22Rv1 (cell line): ENCODE data around the gene NMRAL1.

Experiments
- H3K27ac ChIP-seq: fragments of 450-650 bp; 2 replicates; pipeline ENCODE4 v1.5.1; 2017
- ZFX ChIP-seq: fragments of 450-650 bp; IDR thresholded peaks from 2 replicates; pipeline ENCODE4 v1.6.1; 2017; ENCODE audit warnings: antibody characterized with exemption, borderline replicate concordance
- TF ChIP-seq, protein P1 (sequence below): fragments of 450-650 bp; IDR thresholded peaks from 2 replicates; pipeline ENCODE4 v1.5.1; 2017; ENCODE audit warnings: mild to moderate bottlenecking

Gene NMRAL1

GRCh38 chr16:4433914-4434787, 40.3 kb downstream of the NMRAL1 start:
- no peak for TF ChIP-seq ZFX
- TF ChIP-seq, protein P1, sequence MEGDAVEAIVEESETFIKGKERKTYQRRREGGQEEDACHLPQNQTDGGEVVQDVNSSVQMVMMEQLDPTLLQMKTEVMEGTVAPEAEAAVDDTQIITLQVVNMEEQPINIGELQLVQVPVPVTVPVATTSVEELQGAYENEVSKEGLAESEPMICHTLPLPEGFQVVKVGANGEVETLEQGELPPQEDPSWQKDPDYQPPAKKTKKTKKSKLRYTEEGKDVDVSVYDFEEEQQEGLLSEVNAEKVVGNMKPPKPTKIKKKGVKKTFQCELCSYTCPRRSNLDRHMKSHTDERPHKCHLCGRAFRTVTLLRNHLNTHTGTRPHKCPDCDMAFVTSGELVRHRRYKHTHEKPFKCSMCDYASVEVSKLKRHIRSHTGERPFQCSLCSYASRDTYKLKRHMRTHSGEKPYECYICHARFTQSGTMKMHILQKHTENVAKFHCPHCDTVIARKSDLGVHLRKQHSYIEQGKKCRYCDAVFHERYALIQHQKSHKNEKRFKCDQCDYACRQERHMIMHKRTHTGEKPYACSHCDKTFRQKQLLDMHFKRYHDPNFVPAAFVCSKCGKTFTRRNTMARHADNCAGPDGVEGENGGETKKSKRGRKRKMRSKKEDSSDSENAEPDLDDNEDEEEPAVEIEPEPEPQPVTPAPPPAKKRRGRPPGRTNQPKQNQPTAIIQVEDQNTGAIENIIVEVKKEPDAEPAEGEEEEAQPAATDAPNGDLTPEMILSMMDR = no peak
- H3K27ac ChIP-seq = no peak overlapping the region

DNA sequence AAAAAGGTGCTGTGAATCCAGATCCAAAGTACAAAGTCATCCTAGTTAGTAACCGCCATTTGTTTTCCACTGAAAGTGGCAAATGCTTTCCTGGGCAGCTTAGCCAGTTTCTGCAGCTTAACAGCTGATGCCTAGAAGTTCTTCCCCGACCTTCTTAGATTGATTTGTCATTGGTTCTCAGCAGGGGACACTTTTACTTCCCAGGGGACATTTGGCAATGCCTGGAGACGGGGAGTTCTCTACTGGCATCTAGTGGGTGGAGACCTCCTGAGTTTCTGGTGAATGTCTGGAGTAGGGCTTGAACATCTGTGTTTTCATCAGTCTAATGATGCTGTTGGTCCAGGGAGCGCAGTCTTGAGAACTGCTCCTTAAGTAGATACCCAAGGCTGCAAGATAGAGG, 41.2 kb downstream of the NMRAL1 start:
- TF ChIP-seq, protein P1 = no peak
- no peak for TF ChIP-seq ZFX

DNA sequence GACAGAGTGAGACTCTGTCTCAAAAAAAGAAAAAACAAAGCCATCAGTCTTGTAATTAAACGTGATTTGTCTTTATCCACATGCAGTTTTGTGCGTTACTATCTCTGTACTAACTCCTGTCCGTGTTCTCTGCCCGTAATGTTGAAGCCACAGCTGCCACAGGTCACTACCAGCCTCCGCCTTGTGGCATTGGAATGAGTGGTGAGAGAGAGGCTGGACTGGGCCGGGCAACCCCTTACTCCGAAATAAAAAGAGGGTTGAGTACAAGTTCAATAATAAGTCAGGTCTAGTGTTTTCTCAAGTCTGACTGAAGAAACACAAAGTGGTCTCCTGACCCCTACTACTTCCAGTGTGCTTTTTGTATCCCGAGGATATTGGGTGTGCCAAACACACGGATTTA, 43.4 kb downstream of the NMRAL1 start:
- H3K27ac ChIP-seq = no peak overlapping the region
- TF ChIP-seq ZFX = no peak
- TF ChIP-seq, protein P1 = no peak

More for the DNA sequence above, 41.2 kb downstream of the NMRAL1 start:
- H3K27ac ChIP-seq = no peak overlapping the region

DNA sequence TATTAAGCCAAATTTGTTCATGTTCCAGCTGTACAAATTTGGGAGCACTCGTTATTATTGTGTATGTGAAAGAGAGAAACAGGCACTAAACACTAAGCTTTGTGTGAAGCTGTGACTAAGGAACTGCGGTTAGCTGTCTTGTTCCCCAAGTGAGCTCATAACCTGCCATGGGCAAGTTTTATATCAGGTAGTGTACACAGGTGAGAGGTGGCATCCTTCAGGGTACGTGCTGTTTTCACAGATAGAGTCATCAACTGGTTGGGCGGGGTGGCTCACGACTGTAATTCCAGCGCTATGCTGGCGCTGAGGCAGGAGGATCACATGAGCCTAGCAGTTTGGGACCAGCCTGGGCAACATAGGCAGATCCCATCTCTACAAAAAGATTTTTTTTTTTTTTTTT, 45.9 kb downstream of the NMRAL1 start:
- no peak overlapping the region for H3K27ac ChIP-seq
- TF ChIP-seq, protein P1 = no peak
- TF ChIP-seq ZFX = no peak

- peak overlapping the region; percentile 91 for H3K27ac ChIP-seq
These were observed 47.6 kb downstream of the NMRAL1 start for GRCh38 chr16:4426722-4427372.

DNA sequence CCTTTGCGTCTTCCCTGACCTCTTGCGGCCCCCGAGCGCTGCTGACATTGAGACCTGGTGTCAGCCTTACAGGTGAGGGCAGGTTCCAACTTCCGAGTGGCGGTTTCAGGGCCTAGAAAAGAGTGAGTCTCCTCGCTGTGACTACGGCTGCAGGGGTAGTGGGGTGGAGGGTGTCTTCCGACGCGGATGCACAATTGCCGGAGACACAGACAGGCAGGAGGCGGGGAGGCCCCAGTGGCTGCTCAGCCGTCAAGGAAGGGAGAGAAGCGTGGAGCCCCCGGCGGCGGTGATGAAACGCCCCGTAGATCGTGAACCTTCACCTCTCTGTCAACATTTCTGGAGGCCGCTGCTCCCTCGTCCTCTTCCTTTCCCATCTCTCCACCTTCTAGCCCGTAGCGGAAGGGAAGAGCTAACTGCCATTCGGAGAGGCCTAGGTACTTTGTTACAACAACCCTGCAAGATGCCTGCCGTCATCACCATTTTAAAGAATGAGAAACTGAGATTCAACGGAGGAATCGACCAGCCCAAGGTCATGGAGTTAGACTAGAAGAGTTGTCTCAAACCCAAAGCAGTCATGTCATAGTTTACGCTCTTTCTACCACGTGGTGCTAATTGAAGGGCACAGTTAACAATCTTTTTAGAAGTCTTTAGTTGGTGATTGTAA, 48.3 kb downstream of the NMRAL1 start:
- H3K27ac ChIP-seq = peak overlapping the region; percentile 91
- TF ChIP-seq, protein P1 = no peak

More at GRCh38 chr16:4426722-4427372, 47.6 kb downstream of the NMRAL1 start:
- TF ChIP-seq ZFX = no peak
- TF ChIP-seq, protein P1 = no peak
